K562 (cell line): Measurements from ENCODE around the gene CHD3. TPM values are rescaled to one million over a fixed set of nuclear protein-coding genes. Genes with fewer than 3 reads are reported as not detected.
A peak's percentile ranks its signal among the peaks of the same experiment; 100 is the strongest.

Source experiments
- ARID4B ChIP-seq: sonication (generic); formaldehyde crosslinking; IDR thresholded peaks from 2 replicates; pipeline ENCODE4 v1.8.0; 2022; ENCODE audit warnings: mild to moderate bottlenecking, missing genetic modification reagents
- ATF4 ChIP-seq: fragments of 450-650 bp; formaldehyde crosslinking; IDR thresholded peaks from 2 replicates; pipeline ENCODE4 v1.4.0; 2022; ENCODE audit warnings: mild to moderate bottlenecking, moderate library complexity
- BCL6 ChIP-seq: fragments of 250-450 bp; sonication (Bioruptor Pico); IDR thresholded peaks from 2 replicates; pipeline ENCODE4 v1.4.0; 2020
- CCNT2 ChIP-seq: IDR thresholded peaks from 2 replicates; pipeline ENCODE4 v1.6.1; 2011; ENCODE audit warnings: borderline replicate concordance, low read depth, mild to moderate bottlenecking, moderate library complexity, mixed read lengths, low read length; ENCODE audit not compliant: insufficient read length; ENCODE audit errors: extremely low read depth
- CHD4 ChIP-seq: fragments of 200-600 bp; sonication (generic); IDR thresholded peaks from 3 replicates; pipeline ENCODE4 v1.6.1; 2012; ENCODE audit warnings: low read depth, mild to moderate bottlenecking, mixed read lengths, low read length, inconsistent platforms; ENCODE audit not compliant: insufficient read depth, insufficient replicate concordance, poor library complexity, severe bottlenecking
- CTCF ChIP-seq, 3 experiments: IDR thresholded peaks in 2 of 3; conservative IDR thresholded peaks in 1 of 3; 2 replicates each; pipeline ENCODE4 v1.5.1; 2011 to 2012; ENCODE audit warnings: low read length in 3 of 3, mild to moderate bottlenecking in 3 of 3, control low read depth in 2 of 3, improper control_type of control experiment in 1 of 3, inconsistent platforms in 1 of 3, low read depth in 1 of 3, mixed read lengths in 1 of 3, moderate library complexity in 1 of 3; ENCODE audit not compliant: insufficient read depth in 2 of 3
- FIP1L1 ChIP-seq: fragments of 200-400 bp; formaldehyde crosslinking; IDR thresholded peaks from 2 replicates; pipeline ENCODE4 v1.6.1; 2018; ENCODE audit warnings: mild to moderate bottlenecking, low read depth, low read length; ENCODE audit not compliant: poor library complexity, severe bottlenecking
- HNRNPLL ChIP-seq: fragments of 200-400 bp; formaldehyde crosslinking; IDR thresholded peaks from 2 replicates; pipeline ENCODE4 v1.6.1; 2017; ENCODE audit warnings: low read length, low read depth, mild to moderate bottlenecking; ENCODE audit not compliant: poor library complexity, severe bottlenecking
- JUND ChIP-seq, 2 experiments: IDR thresholded peaks; 2 replicates in 1 of 2; 3 replicates in 1 of 2; pipeline ENCODE4 v1.6.1; 2011; ENCODE audit warnings: borderline replicate concordance in 2 of 2, low read depth in 2 of 2, low read length in 2 of 2, improper control_type of control experiment in 1 of 2, missing biosample characterization in 1 of 2, missing genetic modification characterization in 1 of 2, missing genetic modification reagents in 1 of 2
- KDM2B ChIP-seq: fragments of 250-450 bp; sonication (Bioruptor Pico); IDR thresholded peaks from 2 replicates; pipeline ENCODE4 v1.8.0; 2021; ENCODE audit warnings: mild to moderate bottlenecking, moderate library complexity
- MAFF ChIP-seq: IDR thresholded peaks from 2 replicates; pipeline ENCODE4 v1.6.1; 2012; ENCODE audit warnings: low read length, improper control_type of control experiment
- NCOA4 ChIP-seq: fragments of 450-650 bp; IDR thresholded peaks from 2 replicates; pipeline ENCODE4 v1.6.1; 2018; ENCODE audit warnings: mild to moderate bottlenecking; ENCODE audit not compliant: partially characterized antibody
- UBTF ChIP-seq, 2 experiments: IDR thresholded peaks; 2 replicates each; pipeline ENCODE4 v1.6.1; 2012; ENCODE audit warnings: improper control_type of control experiment in 2 of 2, low read depth in 2 of 2, low read length in 2 of 2, borderline replicate concordance in 1 of 2
- ZNF57 ChIP-seq: fragments of 450-650 bp; formaldehyde crosslinking; IDR thresholded peaks from 2 replicates; pipeline ENCODE4 v1.4.0; 2020; ENCODE audit warnings: mild to moderate bottlenecking, moderate library complexity
- polyA plus RNA-seq, 8 experiments: library from polyadenylated mRNA; depleted of rRNA in 4 of 8; stranded (reverse) in 5 of 8; unstranded in 3 of 8; fragments of >200 nt; fragmentation: Nextera tagmentation in 2 of 8; fragmentation: Illumina TruSeq in 1 of 8; extraction: Ambion mirVana in 2 of 8; extraction: Trizol in 1 of 8; gene quantifications; 2 replicates each; pipeline versions ENCODE4 v1.2.1 to v1.2.3, GENCODE V29; 2011 to 2014; ENCODE audit warnings: inconsistent platforms in 1 of 8, missing spikeins in 1 of 8
- total RNA-seq, 7 experiments: library from RNA; depleted of rRNA in 6 of 7; stranded (reverse); fragments of >200 nt in 6 of 7; fragmentation: Illumina TruSeq in 2 of 7; extraction: Trizol in 2 of 7; gene quantifications; 2 replicates each; pipeline versions ENCODE4 v1.2.1 to v1.2.3, GENCODE V29; 2011 to 2021; ENCODE audit warnings: low replicate concordance in 1 of 7

CHD3 gene
- total and polyA plus RNA-seq, 9 of the 15 experiments (the other 6 are each of a cell fraction or from before 2014, with no cell fraction given) = 0.39 to 38.2 (median 21.2) TPM

GRCh38 chr17:7856811-7857712, 31.5 kb upstream of the CHD3 start, which contains the start of gene NAA38 (continued):
- TF ChIP-seq CHD4 = no peak
- TF ChIP-seq CCNT2 = peak; percentile 80
- TF ChIP-seq KDM2B = 0 out of 2 replicates have a peak, but pooled peaks have one; percentile 65
- no peak for TF ChIP-seq NCOA4
- no peak for TF ChIP-seq ATF4 (CRISPR knock-in tag)
- TF ChIP-seq MAFF = peak; percentile 81
- peak; percentile 16; the same call in 1 of the 2 replicates for TF ChIP-seq ARID4B (CRISPR knock-in tag)
- no peak for TF ChIP-seq BCL6 (CRISPR knock-in tag)
- peak; percentile 51; the same call in 1 of the 2 replicates for TF ChIP-seq JUND (IDR thresholded peaks at IDR 0.05; ENCODE audit: borderline replicate concordance, low read depth, low read length)
- TF ChIP-seq JUND (tag; IDR thresholded peaks at IDR 0.05; ENCODE audit: borderline replicate concordance, low read depth, low read length) = peak; percentile 18; the same call in 1 of the 3 replicates
- peak; percentile 83 for TF ChIP-seq HNRNPLL
- no peak for TF ChIP-seq ZNF57
- TF ChIP-seq CTCF (IDR thresholded peaks at IDR 0.05 in 2 of 3, conservative IDR thresholded peaks at IDR 0.05 in 1 of 3; ENCODE audit: insufficient read depth in 2 of 3, low read depth in 1 of 3, low read length in 3 of 3) = peak; percentile 68 to 70 (median 69)
- 0 out of 4 replicates have a peak, but pooled peaks of 1 of the 2 experiments have one; percentile 32 for TF ChIP-seq UBTF (IDR thresholded peaks at IDR 0.05; ENCODE audit: borderline replicate concordance in 1 of 2, low read depth in 2 of 2, low read length in 2 of 2)
- TF ChIP-seq FIP1L1 = peak; percentile 84
